GM12875 (cell line): ENCODE data around the gene NEB.

Source experiments
- H3K4me3 ChIP-seq: one replicate; pipeline ENCODE4 v1.5.1; 2011; ENCODE audit warnings: low read depth, low read length, control low read depth
- TF ChIP-seq, protein P1 (sequence below): IDR thresholded peaks from 2 replicates; pipeline ENCODE4 v1.5.1; 2011; ENCODE audit warnings: low read depth, mild to moderate bottlenecking, control low read depth, inconsistent platforms, low read length, moderate library complexity, borderline replicate concordance; ENCODE audit not compliant: insufficient read depth

Gene NEB

DNA sequence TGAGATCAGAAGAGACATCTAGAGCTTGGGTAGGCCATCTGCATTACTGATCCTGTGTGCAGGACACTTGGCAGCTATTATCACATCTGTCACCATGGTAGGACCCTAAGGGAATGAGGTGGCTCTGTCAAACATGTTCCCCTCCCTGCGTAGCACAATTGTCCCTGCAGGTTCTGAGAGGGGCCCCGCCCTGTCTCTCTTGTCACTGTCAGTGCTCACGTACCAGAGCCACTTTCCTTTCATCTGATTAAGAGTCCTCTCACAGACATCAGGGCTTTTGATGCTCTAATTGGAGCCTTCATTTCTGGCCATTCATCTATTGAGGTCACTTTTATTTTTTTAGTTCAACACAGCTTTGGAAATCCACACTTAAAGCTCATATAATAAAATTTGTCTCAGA, 38.5 kb downstream of the NEB start:
- TF ChIP-seq, protein P1, sequence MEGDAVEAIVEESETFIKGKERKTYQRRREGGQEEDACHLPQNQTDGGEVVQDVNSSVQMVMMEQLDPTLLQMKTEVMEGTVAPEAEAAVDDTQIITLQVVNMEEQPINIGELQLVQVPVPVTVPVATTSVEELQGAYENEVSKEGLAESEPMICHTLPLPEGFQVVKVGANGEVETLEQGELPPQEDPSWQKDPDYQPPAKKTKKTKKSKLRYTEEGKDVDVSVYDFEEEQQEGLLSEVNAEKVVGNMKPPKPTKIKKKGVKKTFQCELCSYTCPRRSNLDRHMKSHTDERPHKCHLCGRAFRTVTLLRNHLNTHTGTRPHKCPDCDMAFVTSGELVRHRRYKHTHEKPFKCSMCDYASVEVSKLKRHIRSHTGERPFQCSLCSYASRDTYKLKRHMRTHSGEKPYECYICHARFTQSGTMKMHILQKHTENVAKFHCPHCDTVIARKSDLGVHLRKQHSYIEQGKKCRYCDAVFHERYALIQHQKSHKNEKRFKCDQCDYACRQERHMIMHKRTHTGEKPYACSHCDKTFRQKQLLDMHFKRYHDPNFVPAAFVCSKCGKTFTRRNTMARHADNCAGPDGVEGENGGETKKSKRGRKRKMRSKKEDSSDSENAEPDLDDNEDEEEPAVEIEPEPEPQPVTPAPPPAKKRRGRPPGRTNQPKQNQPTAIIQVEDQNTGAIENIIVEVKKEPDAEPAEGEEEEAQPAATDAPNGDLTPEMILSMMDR = no peak
- no peak overlapping the region for H3K4me3 ChIP-seq

DNA sequence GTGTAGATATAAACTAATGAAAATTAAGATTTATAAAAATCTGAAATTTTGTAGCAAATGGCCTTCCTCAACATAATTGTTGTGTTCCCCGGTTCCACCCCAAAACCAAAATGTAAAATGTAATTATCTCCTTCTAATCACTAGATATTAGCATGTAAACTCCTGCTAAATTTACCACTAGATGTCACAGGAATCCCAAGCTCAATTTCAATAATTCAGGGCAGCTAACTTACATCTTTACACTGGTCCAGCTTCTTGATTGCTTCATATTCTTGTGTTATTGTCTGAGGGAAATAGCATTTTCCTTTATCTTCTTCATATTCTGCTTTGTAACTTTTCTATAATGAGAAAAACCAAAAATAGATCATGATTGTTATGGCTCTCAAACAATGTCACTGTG, 42.6 kb downstream of the NEB start:
- no peak overlapping the region for H3K4me3 ChIP-seq
- TF ChIP-seq, protein P1 = no peak

DNA sequence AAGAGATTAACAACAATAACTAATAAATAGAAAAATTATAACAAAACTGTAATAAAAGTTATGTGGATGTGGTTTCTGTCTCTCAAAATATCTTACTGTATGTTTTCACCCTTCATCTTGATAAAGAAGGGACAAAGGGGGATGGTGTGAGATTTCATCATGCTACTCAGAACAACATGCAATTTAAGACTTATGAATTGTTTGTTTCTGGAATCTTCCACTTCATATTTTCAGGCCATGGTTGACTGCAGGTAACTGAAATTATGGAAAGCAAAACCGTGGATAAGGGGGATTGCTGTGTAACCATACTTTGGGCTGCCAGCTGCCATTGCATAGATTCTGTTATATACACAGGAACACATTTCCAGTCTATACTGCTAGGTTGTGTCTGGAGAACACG, 45.6 kb downstream of the NEB start:
- TF ChIP-seq, protein P1 = no peak
- H3K4me3 ChIP-seq = no peak overlapping the region

DNA sequence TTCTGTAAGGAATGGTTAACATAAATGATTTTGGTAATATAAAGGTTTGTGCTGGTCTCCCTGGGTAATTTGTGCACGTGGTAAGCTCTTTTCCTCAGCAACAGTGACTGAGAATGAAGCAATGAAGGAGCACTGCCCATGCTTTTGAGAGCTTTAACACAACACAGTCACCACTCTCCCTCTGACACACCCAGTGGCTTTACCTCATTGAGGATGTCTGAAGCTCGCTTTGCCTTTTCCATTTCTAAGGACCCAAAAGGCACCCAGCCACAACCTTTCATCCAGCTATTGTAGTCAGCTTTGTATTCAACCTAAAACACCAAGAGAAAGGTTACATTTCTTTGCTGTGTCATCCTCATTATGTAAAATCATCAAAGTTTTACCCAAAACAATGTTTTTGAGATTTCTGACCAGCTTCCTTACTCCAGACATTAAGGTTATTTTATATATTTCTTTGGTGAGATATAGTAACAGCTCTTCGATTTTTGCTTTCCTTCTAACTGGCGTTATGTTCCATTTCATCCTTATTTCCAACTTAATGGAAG, 51.7 kb downstream of the NEB start:
- H3K4me3 ChIP-seq = no peak overlapping the region
- TF ChIP-seq, protein P1 = no peak

DNA sequence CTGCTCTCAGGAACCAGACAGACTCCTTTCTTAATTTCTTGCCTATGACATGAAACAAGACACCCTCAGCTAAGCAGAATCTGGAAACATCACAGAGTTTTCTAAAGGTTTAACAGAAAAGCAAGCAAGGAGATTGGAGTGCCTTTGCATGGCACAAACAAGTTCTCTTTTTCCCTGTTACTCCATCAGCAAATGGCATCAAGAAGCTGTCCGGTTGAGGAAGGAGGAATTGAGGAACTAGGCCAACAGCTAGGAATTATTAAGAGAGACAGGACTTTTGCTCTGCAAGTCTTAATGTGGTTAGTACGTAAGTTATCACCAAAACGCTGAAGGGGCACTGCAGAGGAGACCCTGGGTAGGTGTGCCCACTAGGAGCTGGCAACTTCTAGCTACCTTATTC, 53.2 kb downstream of the NEB start:
- TF ChIP-seq, protein P1 = no peak
- H3K4me3 ChIP-seq = no peak overlapping the region

DNA sequence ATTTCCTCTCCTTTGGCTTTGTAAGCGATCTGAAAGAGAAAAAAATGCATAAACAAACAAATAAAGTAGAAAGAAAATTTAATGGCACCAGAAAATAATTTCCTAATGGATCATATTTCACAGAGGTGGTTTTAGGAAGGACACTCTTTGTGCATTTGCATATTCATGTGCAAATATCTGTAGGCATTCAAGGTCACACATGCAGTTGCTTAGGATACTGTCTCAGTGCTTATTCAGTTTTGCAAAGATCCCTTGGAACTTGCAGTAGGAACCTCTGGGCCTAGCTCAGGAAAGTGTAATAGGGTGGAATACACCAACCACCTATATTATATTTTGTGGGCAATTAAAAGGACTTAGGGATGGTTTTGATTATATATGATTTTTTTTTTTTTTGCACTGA, 54.3 kb downstream of the NEB start:
- H3K4me3 ChIP-seq = no peak overlapping the region
- TF ChIP-seq, protein P1 = no peak

DNA sequence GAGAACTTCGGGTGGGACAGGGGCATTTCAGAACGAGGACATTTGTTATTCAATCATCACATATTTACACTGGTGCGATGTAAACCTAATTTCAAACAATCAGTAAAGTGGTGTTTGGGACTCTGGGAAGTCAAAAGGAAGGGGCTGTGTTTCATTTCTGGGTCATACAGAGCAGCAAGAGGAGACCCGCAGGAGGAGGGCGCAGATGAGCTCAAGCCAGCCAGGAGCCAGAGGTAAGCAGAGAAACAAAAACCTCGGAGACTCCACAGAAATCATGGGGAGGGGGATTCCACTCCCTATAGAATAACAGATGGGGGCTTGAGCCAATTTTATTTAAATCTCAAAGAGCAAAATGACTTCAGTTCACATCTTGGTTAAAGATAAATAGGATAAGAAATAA, 55.4 kb downstream of the NEB start:
- TF ChIP-seq, protein P1 = no peak
- H3K4me3 ChIP-seq = no peak overlapping the region
